Mucosa of descending colon (tissue), 3 donors: ENCODE data around the gene FCN2. TPM values are rescaled to one million over a fixed set of nuclear protein-coding genes. Genes with fewer than 3 reads are reported as not detected.
A peak's percentile ranks its signal among the peaks of the same experiment; 100 is the strongest.

Source experiments
- ATAC-seq: fragments of 200-7000 bp; cut with Tn5 transposase; one replicate; pipeline ENCODE4 v1.9.1; 2020; ENCODE audit warnings: mild to moderate bottlenecking, moderate library complexity
- DNase-seq, 3 donors: peaks; one replicate each; pipeline ENCODE4 v3.0.0-alpha.2; 2020
- H3K36me3 ChIP-seq: fragments of 200-600 bp; one replicate; pipeline ENCODE4 v1.8.0; 2021; ENCODE audit warnings: low read depth, mild to moderate bottlenecking
- H3K4me1 ChIP-seq: fragments of 200-600 bp; one replicate; pipeline ENCODE4 v1.8.0; 2021; ENCODE audit warnings: low read depth, mild to moderate bottlenecking
- H3K4me3 ChIP-seq: fragments of 200-600 bp; one replicate; pipeline ENCODE4 v1.8.0; 2021; ENCODE audit warnings: mild to moderate bottlenecking
- H3K9me3 ChIP-seq: fragments of 200-600 bp; one replicate; pipeline ENCODE4 v1.8.0; 2021; ENCODE audit warnings: mild to moderate bottlenecking
- CTCF ChIP-seq: fragments of 200-600 bp; IDR thresholded peaks from one replicate; pipeline ENCODE4 v1.8.0; 2022; ENCODE audit warnings: antibody characterized with exemption, mild to moderate bottlenecking
- intact Hi-C, 2 donors: fragments of 100-400 bp; cut with DNase I in 1 of 2; cut with micrococcal nuclease in 1 of 2; formaldehyde crosslinking; loops; one replicate each; pipeline versions ENCODE4 v1.11.0 to v1.11.1; 2022; cut with DNase I, micrococcal nuclease
- total RNA-seq, 3 donors: library from RNA; stranded (reverse); fragmentation: NEBNext Ultra II Directional in 2 of 3; extraction: Animal tissue kit (Norgen Biotek cat#: 25700) in 2 of 3; gene quantifications; one replicate each; pipeline versions ENCODE4 v1.2.1 to v1.2.4, GENCODE V29; 2021 to 2023
- donor health status: DM: no; HTN: no; CAD: no; lungs with moderate emphysema.
- donor health status: DM: no; HTN: no; CAD: no.
- donor health status: DM: no; HTN: yes; CAD: no.

Gene FCN2
- total RNA-seq, 3 donors from 2014 or later: not detected

- ATAC-seq (no peak), DNase-seq (peak in 1 of 3 donors; percentile 31)
- no peaks in the 10 kb centered on the region for H3K4me1 ChIP-seq
- H3K4me3 ChIP-seq: no peak overlapping the region
- no peaks in the 10 kb centered on the region for H3K36me3 ChIP-seq
- no peak for TF ChIP-seq CTCF
- peaks cover 2% of the 10 kb centered on the region for H3K9me3 ChIP-seq
- intact Hi-C loops: no loop called here
These were observed 36.9 kb upstream of the FCN2 start for GRCh38 chr9:134843740-134844139.

- DNase-seq: peak in 1 of 3 donors; percentile 26
- H3K36me3 ChIP-seq: no peaks in the 10 kb centered on the region
- H3K4me1 ChIP-seq: no peaks in the 10 kb centered on the region
- no peak for ATAC-seq
- peaks cover 2% of the 10 kb centered on the region for H3K9me3 ChIP-seq
- TF ChIP-seq CTCF: no peak
- H3K4me3 ChIP-seq: no peak overlapping the region
- intact Hi-C loops: no loop called here
These were observed 35.8 kb upstream of the FCN2 start for GRCh38 chr9:134844821-134845220.

GRCh38 chr9:134846187-134846586 lies 34.4 kb upstream of the FCN2 start:
- TF ChIP-seq CTCF: no peak
- ATAC-seq (no peak), DNase-seq (peak in 1 of 3 donors; percentile 30)
- peaks cover 4% of the 10 kb centered on the region for H3K9me3 ChIP-seq
- intact Hi-C loops: no loop called here
- no peaks in the 10 kb centered on the region for H3K36me3 ChIP-seq
- no peaks in the 10 kb centered on the region for H3K4me1 ChIP-seq
- H3K4me3 ChIP-seq: no peak overlapping the region

- intact Hi-C loops: no loop called here
- no peaks in the 10 kb centered on the region for H3K36me3 ChIP-seq
- no peak overlapping the region for H3K4me3 ChIP-seq
- no peak for DNase-seq
- no peaks in the 10 kb centered on the region for H3K4me1 ChIP-seq
- TF ChIP-seq CTCF: no peak
- ATAC-seq: no peak
- peaks cover 6% of the 10 kb centered on the region for H3K9me3 ChIP-seq
These were observed 33.9 kb upstream of the FCN2 start for GRCh38 chr9:134846699-134847098.

- TF ChIP-seq CTCF: no peak
- Histone ChIP-seq H3K4me3 (no peak overlapping the region), H3K9me3 (peaks cover 6% of the 10 kb centered on the region), H3K36me3 (no peaks in the 10 kb centered on the region), H3K4me1 (no peaks in the 10 kb centered on the region)
- DNase-seq (peak in 1 of 3 donors; percentile 32), ATAC-seq (no peak)
- intact Hi-C loops: no loop called here
These were observed 33.5 kb upstream of the FCN2 start for GRCh38 chr9:134847138-134847537.
